KMS-11 (cell line): Measurements from ENCODE around the gene FNTB.

Experiments
- H2AFZ ChIP-seq: fragments of 200-600 bp; sonication (generic); 2 replicates; pipeline ENCODE4 v1.6.1; 2016; ENCODE audit warnings: antibody characterized with exemption, mixed run types, low read depth
- H3K27ac ChIP-seq: fragments of 200-600 bp; sonication (generic); 2 replicates; pipeline ENCODE4 v1.6.1; 2016; ENCODE audit warnings: mild to moderate bottlenecking, mixed run types
- H3K27me3 ChIP-seq: fragments of 200-600 bp; sonication (generic); 2 replicates; pipeline ENCODE4 v1.6.1; 2017; ENCODE audit warnings: mild to moderate bottlenecking, low read depth, mixed run types, moderate library complexity; ENCODE audit not compliant: insufficient read depth
- H3K36me3 ChIP-seq: fragments of 200-600 bp; sonication (generic); 2 replicates; pipeline ENCODE4 v1.6.1; 2017; ENCODE audit warnings: mild to moderate bottlenecking, mixed run types; ENCODE audit not compliant: insufficient read depth
- H3K4me1 ChIP-seq: fragments of 200-600 bp; sonication (generic); 2 replicates; pipeline ENCODE4 v1.6.1; 2016; ENCODE audit warnings: mild to moderate bottlenecking, low read depth, mixed run types; ENCODE audit not compliant: poor library complexity, severe bottlenecking
- H3K4me2 ChIP-seq: fragments of 200-600 bp; sonication (generic); 2 replicates; pipeline ENCODE4 v1.7.0; 2016; ENCODE audit warnings: mild to moderate bottlenecking, mixed run types
- H3K4me3 ChIP-seq: fragments of 200-600 bp; sonication (generic); IDR thresholded peaks from 2 replicates; pipeline ENCODE4 v1.6.1; 2017; ENCODE audit warnings: low read depth, low read length, mixed read lengths; ENCODE audit not compliant: insufficient read depth
- H3K79me2 ChIP-seq: fragments of 200-600 bp; sonication (generic); 2 replicates; pipeline ENCODE4 v1.6.1; 2016; ENCODE audit warnings: low read depth, mixed run types; ENCODE audit not compliant: insufficient read depth
- H3K9ac ChIP-seq: fragments of 200-600 bp; sonication (generic); 2 replicates; pipeline ENCODE4 v1.6.1; 2016; ENCODE audit warnings: mild to moderate bottlenecking, mixed run types
- H4K20me1 ChIP-seq: fragments of 200-600 bp; sonication (generic); 2 replicates; pipeline ENCODE4 v1.6.1; 2016; ENCODE audit warnings: mild to moderate bottlenecking, mixed run types; ENCODE audit not compliant: insufficient read depth
- CTCF ChIP-seq: fragments of 200-600 bp; sonication (generic); conservative IDR thresholded peaks from 2 replicates; pipeline ENCODE4 v1.6.1; 2017; ENCODE audit warnings: low read depth, mild to moderate bottlenecking, antibody characterized with exemption, low read length, moderate library complexity, mixed read lengths

Gene FNTB

GRCh38 chr14:64986648-64987437 is at the start of gene FNTB:
TSS of gene FNTB (plus strand) at chr14:64986895. CDS start at chr14:64986954, 59 bp downstream.
- Histone ChIP-seq H3K4me2 (peak within 1 kb of the TSS; percentile 84), H3K36me3 (no peaks in the 10 kb centered on the region), H3K79me2 (0 out of 2 replicates have a peak, but pooled peaks cover 8% of the 10 kb centered on the region), H3K27ac (peak within 1 kb of the TSS; percentile 53; the same call in 1 of the 2 replicates), H3K4me1 (peaks cover 11% of the 10 kb centered on the region), H4K20me1 (no peaks in the 10 kb centered on the region), H3K9ac (peak within 1 kb of the TSS; percentile 56), H2AFZ (peak within 1 kb of the TSS; percentile 87), H3K4me3 (peak within 1 kb of the TSS; percentile 25), H3K27me3 (no peaks in the 10 kb centered on the region)
- 0 out of 2 replicates have a peak, but pooled peaks have one; percentile 37 for TF ChIP-seq CTCF

GRCh38 chr14:64937171-64937820 is 49.4 kb upstream of the FNTB start:
- Histone ChIP-seq H3K27me3 (no peaks in the 10 kb centered on the region), H4K20me1 (no peaks in the 10 kb centered on the region), H2AFZ (no peak overlapping the region), H3K9ac (no peak overlapping the region), H3K36me3 (no peaks in the 10 kb centered on the region), H3K79me2 (0 out of 2 replicates have a peak, but pooled peaks cover 6% of the 10 kb centered on the region), H3K27ac (peak overlapping the region; percentile 18; the same call in 1 of the 2 replicates), H3K4me2 (peak overlapping the region; percentile 31), H3K4me1 (peaks cover 62% of the 10 kb centered on the region), H3K4me3 (no peak overlapping the region)
- TF ChIP-seq CTCF = no peak

- Histone ChIP-seq H3K79me2 (0 out of 2 replicates have a peak, but pooled peaks cover 6% of the 10 kb centered on the region), H3K27ac (peak overlapping the region; percentile 18; the same call in 1 of the 2 replicates)
These were observed 48.9 kb upstream of the FNTB start for GRCh38 chr14:64937821-64938193.

More at GRCh38 chr14:64937821-64938193, 48.9 kb upstream of the FNTB start:
- Histone ChIP-seq H2AFZ (no peak overlapping the region), H3K36me3 (no peaks in the 10 kb centered on the region), H3K4me2 (peak overlapping the region; percentile 31), H3K4me1 (peaks cover 57% of the 10 kb centered on the region), H3K27me3 (no peaks in the 10 kb centered on the region), H3K4me3 (no peak overlapping the region), H4K20me1 (no peaks in the 10 kb centered on the region), H3K9ac (no peak overlapping the region)
- TF ChIP-seq CTCF = no peak
